DOHH2 (cell line): ENCODE measurements around the gene MALL.
"Not testable (repeated sequence)": the region's sequence is repeated elsewhere in the genome, so short reads cannot be mapped to it uniquely, and the experiment has no call there.

Experiments
- H3F3A ChIP-seq: fragments of 200-600 bp; sonication (generic), shearing (Covaris generic); 2 replicates; pipeline ENCODE4 v1.6.0; 2016; ENCODE audit warnings: antibody characterized with exemption, mild to moderate bottlenecking; ENCODE audit not compliant: control insufficient read depth, insufficient read depth
- H3K27ac ChIP-seq: fragments of 200-600 bp; sonication (generic); 2 replicates; pipeline ENCODE4 v1.5.1; 2014; ENCODE audit warnings: low read depth, mild to moderate bottlenecking, low read length, moderate library complexity
- H3K27me3 ChIP-seq: fragments of 200-600 bp; sonication (generic); 2 replicates; pipeline ENCODE4 v1.6.1; 2014; ENCODE audit warnings: mild to moderate bottlenecking, low read length, mixed read lengths; ENCODE audit not compliant: control insufficient read depth
- H3K36me3 ChIP-seq: fragments of 200-600 bp; sonication (generic); 2 replicates; pipeline ENCODE4 v1.6.1; 2014; ENCODE audit warnings: mild to moderate bottlenecking, low read length, moderate library complexity, mixed read lengths; ENCODE audit not compliant: control insufficient read depth
- H3K4me1 ChIP-seq: fragments of 200-600 bp; sonication (generic); 2 replicates; pipeline ENCODE4 v1.6.1; 2014; ENCODE audit warnings: mild to moderate bottlenecking, low read length, mixed read lengths; ENCODE audit not compliant: control insufficient read depth
- H3K4me2 ChIP-seq: fragments of 200-600 bp; sonication (generic); 2 replicates; pipeline ENCODE4 v1.6.0; 2014; ENCODE audit warnings: mild to moderate bottlenecking, low read length, moderate library complexity
- H3K4me3 ChIP-seq: fragments of 200-600 bp; sonication (generic); 2 replicates; pipeline ENCODE4 v1.5.1; 2014; ENCODE audit warnings: mild to moderate bottlenecking, low read length, mixed read lengths
- H3K79me2 ChIP-seq: fragments of 200-600 bp; sonication (generic); 2 replicates; pipeline ENCODE4 v1.6.1; 2014; ENCODE audit warnings: mild to moderate bottlenecking, low read length, mixed read lengths; ENCODE audit not compliant: control insufficient read depth
- H3K9me2 ChIP-seq: fragments of 200-600 bp; sonication (generic); replicated peaks from 2 replicates; pipeline ENCODE4 v1.6.1; 2014; ENCODE audit warnings: mild to moderate bottlenecking, low read length, mixed read lengths; ENCODE audit not compliant: control insufficient read depth
- H3K9me3 ChIP-seq: fragments of 200-600 bp; sonication (generic); 2 replicates; pipeline ENCODE4 v1.6.1; 2014; ENCODE audit warnings: antibody characterized with exemption, low read length, mixed read lengths; ENCODE audit not compliant: control insufficient read depth, insufficient read depth
- H4K20me1 ChIP-seq: fragments of 200-600 bp; sonication (generic); 2 replicates; pipeline ENCODE4 v1.6.0; 2014; ENCODE audit warnings: low read depth, mild to moderate bottlenecking, antibody characterized with exemption, low read length, moderate library complexity; ENCODE audit not compliant: control insufficient read depth, insufficient read depth
- EZH2phosphoT487 ChIP-seq: fragments of 200-600 bp; sonication (generic); IDR thresholded peaks from 2 replicates; pipeline ENCODE4 v1.6.1; 2017; ENCODE audit warnings: borderline replicate concordance, mild to moderate bottlenecking, antibody characterized with exemption, low read length, moderate library complexity, mixed read lengths
- TF ChIP-seq, protein P1 (sequence below): fragments of 200-600 bp; sonication (generic); IDR thresholded peaks from one replicate; pipeline ENCODE4 v1.5.1; 2014; ENCODE audit warnings: antibody characterized with exemption, mild to moderate bottlenecking, low read depth, low read length; ENCODE audit not compliant: poor library complexity, severe bottlenecking

MALL gene

DNA sequence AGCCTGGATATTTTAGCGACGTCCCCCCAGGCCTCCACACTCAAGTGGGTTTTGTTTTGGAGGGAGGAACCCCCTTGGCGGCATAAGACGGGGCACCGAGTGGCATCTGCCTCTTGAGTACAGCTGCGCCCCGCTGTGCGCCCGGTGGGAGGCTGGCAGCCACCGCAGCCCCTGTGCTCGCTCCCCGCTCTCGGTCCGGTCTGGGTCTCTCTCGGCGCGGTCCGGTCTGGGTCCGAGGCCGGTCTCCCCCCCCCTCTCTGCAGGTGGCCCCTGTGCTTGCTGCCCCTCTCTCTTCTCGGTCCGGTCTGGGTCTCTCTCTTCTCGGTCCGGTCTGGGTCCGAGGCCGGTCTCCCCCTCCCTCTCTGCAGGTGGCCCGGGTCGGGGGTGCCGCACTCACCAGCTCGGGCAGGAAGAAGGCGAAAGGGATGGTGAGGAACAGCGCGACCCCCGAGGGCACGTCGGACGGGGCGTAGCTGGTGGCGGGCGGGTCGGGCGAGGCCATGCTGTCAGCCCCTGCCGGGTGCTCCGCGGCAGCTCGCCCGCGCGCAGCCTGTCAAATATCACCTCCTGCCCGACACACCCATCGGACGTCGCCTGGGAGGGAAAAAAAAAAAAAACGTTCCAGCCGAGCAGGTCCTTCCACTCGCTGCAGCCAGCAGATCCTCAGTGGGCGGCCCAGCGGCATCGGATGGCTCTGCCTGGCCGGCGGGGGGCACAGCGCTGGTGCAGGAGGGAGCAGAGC, at the start of gene MALL:
TSS of gene MALL (minus strand) at position 532 of the 742 bp plus-strand sequence. CDS start at position 502, 30 bp downstream.
- no peaks in the 10 kb centered on the region for H4K20me1 ChIP-seq
- H3F3A ChIP-seq, result no peaks in the 10 kb centered on the region
- no peaks in the 10 kb centered on the region for H3K27me3 ChIP-seq
- H3K36me3 ChIP-seq, result no peaks in the 10 kb centered on the region
- H3K79me2 ChIP-seq, result no peaks in the 10 kb centered on the region
- H3K4me1 ChIP-seq, result no peaks in the 10 kb centered on the region
- H3K9me3 ChIP-seq, result no peaks in the 10 kb centered on the region
- no peak for TF ChIP-seq EZH2phosphoT487
- TF ChIP-seq, protein P1, sequence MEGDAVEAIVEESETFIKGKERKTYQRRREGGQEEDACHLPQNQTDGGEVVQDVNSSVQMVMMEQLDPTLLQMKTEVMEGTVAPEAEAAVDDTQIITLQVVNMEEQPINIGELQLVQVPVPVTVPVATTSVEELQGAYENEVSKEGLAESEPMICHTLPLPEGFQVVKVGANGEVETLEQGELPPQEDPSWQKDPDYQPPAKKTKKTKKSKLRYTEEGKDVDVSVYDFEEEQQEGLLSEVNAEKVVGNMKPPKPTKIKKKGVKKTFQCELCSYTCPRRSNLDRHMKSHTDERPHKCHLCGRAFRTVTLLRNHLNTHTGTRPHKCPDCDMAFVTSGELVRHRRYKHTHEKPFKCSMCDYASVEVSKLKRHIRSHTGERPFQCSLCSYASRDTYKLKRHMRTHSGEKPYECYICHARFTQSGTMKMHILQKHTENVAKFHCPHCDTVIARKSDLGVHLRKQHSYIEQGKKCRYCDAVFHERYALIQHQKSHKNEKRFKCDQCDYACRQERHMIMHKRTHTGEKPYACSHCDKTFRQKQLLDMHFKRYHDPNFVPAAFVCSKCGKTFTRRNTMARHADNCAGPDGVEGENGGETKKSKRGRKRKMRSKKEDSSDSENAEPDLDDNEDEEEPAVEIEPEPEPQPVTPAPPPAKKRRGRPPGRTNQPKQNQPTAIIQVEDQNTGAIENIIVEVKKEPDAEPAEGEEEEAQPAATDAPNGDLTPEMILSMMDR, result no peak
- H3K27ac ChIP-seq, result no peak within 1 kb of the TSS
- H3K4me3 ChIP-seq, result no peak within 1 kb of the TSS
- no peak within 1 kb of the TSS for H3K4me2 ChIP-seq
- no peaks in the 10 kb centered on the region for H3K9me2 ChIP-seq

DNA sequence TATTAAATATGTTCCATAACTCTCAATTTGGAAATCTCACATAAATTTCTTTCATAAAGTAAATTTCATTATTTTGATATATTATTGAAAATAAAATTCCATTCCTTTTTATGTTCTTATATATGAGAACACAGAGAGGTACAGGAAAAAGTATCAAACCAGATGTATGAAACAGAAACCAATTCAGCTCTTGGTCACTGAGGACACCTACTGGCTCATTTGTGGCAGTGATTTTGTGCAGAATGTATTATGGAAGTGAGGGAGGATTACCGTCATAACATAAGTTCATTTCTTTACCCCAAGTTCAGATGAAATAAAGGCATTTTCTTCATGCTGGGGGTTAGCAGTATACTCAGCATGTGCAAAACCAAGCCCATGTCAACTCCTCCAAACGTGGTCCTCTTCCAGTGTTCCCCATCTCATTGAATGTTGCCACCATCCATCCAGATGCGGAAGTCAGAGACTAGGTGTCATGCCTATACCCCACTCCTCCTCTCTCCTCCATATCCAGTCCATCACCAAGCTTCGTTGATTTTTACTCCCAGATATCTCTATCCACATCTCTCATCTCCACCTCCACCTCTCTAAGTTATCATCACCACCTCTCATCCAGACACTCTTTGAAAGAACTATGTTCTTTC, 41.7 kb upstream of the MALL start:
- no peaks in the 10 kb centered on the region for H3K79me2 ChIP-seq
- no peaks in the 10 kb centered on the region for H3K36me3 ChIP-seq
- H3K9me2 ChIP-seq, result no peaks in the 10 kb centered on the region
- no peak overlapping the region for H3K4me2 ChIP-seq
- H3F3A ChIP-seq, result no peaks in the 10 kb centered on the region
- no peaks in the 10 kb centered on the region; the same call in 1 of the 2 replicates for H3K27me3 ChIP-seq
- H3K4me3 ChIP-seq, result no peak overlapping the region
- TF ChIP-seq EZH2phosphoT487, result no peak
- TF ChIP-seq, protein P1, result peak; percentile 52
- no peaks in the 10 kb centered on the region for H3K4me1 ChIP-seq
- no peaks in the 10 kb centered on the region for H3K9me3 ChIP-seq
- no peaks in the 10 kb centered on the region for H4K20me1 ChIP-seq
- no peak overlapping the region for H3K27ac ChIP-seq

DNA sequence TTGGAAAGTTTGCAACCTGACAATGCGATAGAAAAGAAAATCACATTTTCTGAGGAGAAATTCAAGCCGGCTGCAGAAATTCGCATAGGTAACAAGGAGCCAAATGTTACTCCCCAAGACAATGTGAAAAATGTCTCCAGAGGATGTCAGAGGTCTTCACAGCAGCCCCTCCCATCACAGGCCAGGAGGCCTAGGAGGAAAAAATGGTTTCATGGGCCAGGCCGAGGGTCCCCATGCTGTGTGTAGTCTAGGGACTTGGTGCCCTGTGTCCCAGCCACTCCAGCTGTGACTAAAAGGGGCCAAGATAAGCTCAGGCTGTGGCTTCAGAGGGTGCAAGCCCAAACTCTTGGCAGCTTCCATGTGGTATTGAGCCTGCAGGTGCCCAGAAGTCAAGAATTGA, 39.2 kb upstream of the MALL start:
- H3K9me3 ChIP-seq, H3K4me3 ChIP-seq, H4K20me1 ChIP-seq, H3K9me2 ChIP-seq, H3K4me2 ChIP-seq, H3K79me2 ChIP-seq, H3K27me3 ChIP-seq, H3K27ac ChIP-seq, H3K4me1 ChIP-seq, H3F3A ChIP-seq, H3K36me3 ChIP-seq: not testable (repeated sequence)

DNA sequence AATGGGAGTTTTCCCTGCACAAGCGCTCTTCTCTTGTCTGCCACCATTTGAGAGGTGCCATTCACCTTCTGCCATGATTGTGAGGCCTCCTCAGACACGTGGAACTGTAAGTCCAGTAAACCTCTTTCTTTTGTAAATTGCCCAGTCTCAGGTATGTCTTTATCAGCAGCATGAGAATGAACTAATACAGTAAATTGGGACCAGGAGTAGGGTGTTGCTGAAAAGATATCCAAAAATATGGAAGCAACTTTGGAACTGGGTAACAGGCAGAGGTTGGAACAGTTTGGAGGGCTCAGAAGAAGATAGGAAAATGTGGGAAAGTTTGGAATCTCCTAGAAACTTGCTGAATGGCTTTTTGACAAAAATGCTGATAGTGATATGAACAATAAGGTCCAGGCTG, 38.6 kb upstream of the MALL start:
- not testable (repeated sequence) for H3K27ac ChIP-seq, H3K79me2 ChIP-seq, H3K4me2 ChIP-seq, H3K9me2 ChIP-seq, H3K36me3 ChIP-seq, H3F3A ChIP-seq, H3K4me3 ChIP-seq, H3K4me1 ChIP-seq, H3K27me3 ChIP-seq, H4K20me1 ChIP-seq, H3K9me3 ChIP-seq
